AG04449 (cell line): ENCODE results near the gene EIF1AD.

Experiments
- CTCF ChIA-PET: fragments of 350-600 bp; formaldehyde crosslinking; extraction: SDS; loops from one replicate; lab custom pipeline; 2021; ENCODE audit warnings: antibody characterized with exemption; lab: Yijun Ruan, JAX
- POLR2A ChIA-PET: fragments of 400-600, 350-600 bp; formaldehyde crosslinking; extraction: SDS; loops from one replicate; lab custom pipeline; 2020; ENCODE audit warnings: antibody characterized with exemption, inconsistent platforms; lab: Yijun Ruan, JAX
- DNase-seq: peaks from one replicate; pipeline ENCODE4 v3.0.0-alpha.2; 2010; ENCODE audit warnings: low read depth, low spot score
- H3K4me3 ChIP-seq: 2 replicates; pipeline ENCODE4 v1.5.1; 2011; ENCODE audit warnings: low read depth, mild to moderate bottlenecking, control low read depth, low read length
- CTCF ChIP-seq: IDR thresholded peaks from one replicate; pipeline ENCODE4 v1.5.1; 2011; ENCODE audit warnings: mild to moderate bottlenecking, moderate library complexity, low read length, control low read depth, inconsistent platforms; ENCODE audit not compliant: insufficient read depth; ENCODE audit errors: missing control alignments

The EIF1AD gene

GRCh38 chr11:66039765-66040164 is 37.8 kb upstream of the EIF1AD start:
- ChIA-PET CTCF (interaction anchor here (1.0 to 5.4 kb wide), 5 partner anchors 10 to 28 kb away, joined by 3 to 56 read pairs (median 7); partner anchors contain the start of genes CATSPER1, GAL3ST3 and SF3B2), POLR2A (no interaction called here)
- TF ChIP-seq CTCF: no peak
- H3K4me3 ChIP-seq: no peak overlapping the region
- no peak for DNase-seq

GRCh38 chr11:66037327-66037726 is 35.4 kb upstream of the EIF1AD start:
- CTCF ChIA-PET: interaction anchor here (1.0 to 5.6 kb wide), 4 partner anchors 8 to 14 kb away, joined by 4 to 58 read pairs (median 30); partner anchors contain the start of gene CATSPER1
- TF ChIP-seq CTCF: no peak

GRCh38 chr11:66036334-66036710 is 34.4 kb upstream of the EIF1AD start:
- CTCF ChIA-PET: interaction anchor here (1.5 to 5.6 kb wide), 5 partner anchors 10 to 46 kb away, joined by 3 to 58 read pairs (median 9); partner anchors contain the start of gene CATSPER1
- no peak for TF ChIP-seq CTCF
- H3K4me3 ChIP-seq: no peak overlapping the region
- DNase-seq: no peak
- POLR2A ChIA-PET: no interaction called here

More at GRCh38 chr11:66037327-66037726, 35.4 kb upstream of the EIF1AD start:
- POLR2A ChIA-PET: no interaction called here
- H3K4me3 ChIP-seq: no peak overlapping the region
- DNase-seq: no peak

GRCh38 chr11:66035653-66036333 is 33.8 kb upstream of the EIF1AD start:
- no peak for DNase-seq
- POLR2A ChIA-PET: no interaction called here
- no peak for TF ChIP-seq CTCF

DNA sequence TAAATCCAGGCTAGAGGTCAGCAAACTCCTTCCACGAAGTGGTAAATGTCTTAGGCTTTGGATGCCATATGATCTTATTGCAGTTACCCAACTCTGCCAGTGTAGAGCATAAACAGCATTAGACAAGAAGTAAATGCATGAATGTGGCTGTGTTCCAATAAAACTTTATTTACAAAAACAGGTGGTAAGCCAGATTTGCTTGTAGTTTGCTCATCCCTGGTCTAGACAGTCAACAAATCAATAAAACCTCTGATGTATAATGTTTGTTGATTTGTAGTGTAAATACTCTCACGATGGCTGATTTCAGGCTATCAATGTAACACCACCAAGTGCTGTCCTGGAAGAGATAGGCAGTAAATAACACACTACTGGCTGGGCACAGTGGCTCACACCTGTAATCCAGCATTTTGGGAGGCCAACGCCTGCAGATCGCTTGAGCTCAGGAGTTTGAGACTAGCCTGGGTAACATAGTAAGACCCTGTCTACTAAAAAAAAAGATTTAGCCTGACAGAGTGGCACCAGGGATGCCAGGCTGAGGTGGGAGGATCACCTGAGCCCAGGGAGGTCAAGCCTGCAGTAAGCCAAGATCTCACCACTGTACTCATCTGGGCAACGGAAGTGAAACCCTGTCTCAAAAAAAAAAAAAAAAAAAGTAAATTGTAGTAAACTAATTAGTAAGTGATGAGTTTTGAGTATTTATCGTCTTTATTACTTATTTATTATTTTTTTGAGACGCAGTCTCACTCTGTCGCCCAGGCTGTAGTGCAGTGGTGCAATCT is 31.2 kb upstream of the EIF1AD start:
- DNase-seq: no peak
- H3K4me3 ChIP-seq: no peak overlapping the region
- ChIA-PET POLR2A (no interaction called here), CTCF (interaction anchor here (0.7 to 5.6 kb wide), 4 partner anchors 9 to 127 kb away, joined by 3 to 58 read pairs (median 4); no protein-coding TSS in a partner anchor)
- TF ChIP-seq CTCF: no peak

More at GRCh38 chr11:66035653-66036333, 33.8 kb upstream of the EIF1AD start:
- no peak overlapping the region for H3K4me3 ChIP-seq
- CTCF ChIA-PET: interaction anchor here (0.9 to 5.6 kb wide), 6 partner anchors 8 to 46 kb away, joined by 3 to 58 read pairs (median 7); partner anchors contain the start of gene CATSPER1
